Measurements from ENCODE around the gene POLR1A.

The POLR1A gene

GRCh38 chr2:86065512-86065911 is 40.2 kb downstream of the POLR1A start:
- no peak for DNase-seq (ENCODE audit: low read depth in 2 of 2, low spot score in 1 of 2)

- DNase-seq (ENCODE audit: low read depth in 2 of 2, low spot score in 1 of 2), result no peak
Observed at GRCh38 chr2:86064006-86064405, 41.7 kb downstream of the POLR1A start.

DNA sequence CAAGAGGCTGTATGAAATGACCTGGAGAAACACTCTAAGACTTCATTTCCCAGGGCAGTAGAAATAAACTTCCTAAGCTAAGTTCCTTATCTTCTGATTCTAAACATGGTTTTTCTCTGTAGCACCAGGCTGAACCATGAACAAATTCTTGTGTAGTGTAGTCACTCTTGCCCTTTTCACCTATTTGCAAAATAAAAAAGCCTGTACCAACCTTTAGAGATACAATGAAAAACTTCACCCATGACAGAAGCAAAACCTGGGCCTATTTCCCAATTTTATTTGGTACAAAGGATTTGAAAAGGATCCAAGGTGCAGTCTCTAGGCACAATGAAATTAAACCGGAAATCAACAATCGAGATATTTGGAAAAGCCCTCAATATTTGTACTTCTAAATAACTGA is 43.6 kb downstream of the POLR1A start:
- DNase-seq (ENCODE audit: low read depth in 2 of 2, low spot score in 1 of 2), result no peak

GRCh38 chr2:86056590-86057331 is 48.9 kb downstream of the POLR1A start:
- DNase-seq (ENCODE audit: low read depth in 2 of 2, low spot score in 1 of 2), result no peak

- no peak for DNase-seq (ENCODE audit: low read depth in 2 of 2, low spot score in 1 of 2)
Observed at GRCh38 chr2:86055314-86055713, 50.4 kb downstream of the POLR1A start.

GRCh38 chr2:86054535-86055082 is 51.1 kb downstream of the POLR1A start:
- no peak for DNase-seq (ENCODE audit: low read depth in 2 of 2, low spot score in 1 of 2)

DNA sequence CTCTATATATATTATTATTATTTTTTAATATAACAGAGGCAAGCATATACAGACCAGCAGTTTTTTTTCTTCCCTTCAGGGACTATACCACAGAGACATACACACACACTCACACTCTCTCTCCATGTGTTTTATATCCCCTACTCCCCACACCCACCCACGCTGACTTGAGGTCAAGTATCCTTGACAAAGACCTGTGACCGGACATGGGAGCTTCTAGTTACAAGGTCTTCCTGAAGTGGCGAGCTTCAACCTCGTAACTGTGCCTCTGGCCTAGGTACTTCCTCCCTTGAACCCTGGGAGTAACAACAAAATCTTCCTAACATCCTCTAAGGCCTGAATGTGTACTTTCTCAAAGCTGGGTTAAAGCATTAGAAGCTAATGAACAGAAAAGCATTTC is 52.5 kb downstream of the POLR1A start:
- no peak for DNase-seq (ENCODE audit: low read depth in 2 of 2, low spot score in 1 of 2)

DNA sequence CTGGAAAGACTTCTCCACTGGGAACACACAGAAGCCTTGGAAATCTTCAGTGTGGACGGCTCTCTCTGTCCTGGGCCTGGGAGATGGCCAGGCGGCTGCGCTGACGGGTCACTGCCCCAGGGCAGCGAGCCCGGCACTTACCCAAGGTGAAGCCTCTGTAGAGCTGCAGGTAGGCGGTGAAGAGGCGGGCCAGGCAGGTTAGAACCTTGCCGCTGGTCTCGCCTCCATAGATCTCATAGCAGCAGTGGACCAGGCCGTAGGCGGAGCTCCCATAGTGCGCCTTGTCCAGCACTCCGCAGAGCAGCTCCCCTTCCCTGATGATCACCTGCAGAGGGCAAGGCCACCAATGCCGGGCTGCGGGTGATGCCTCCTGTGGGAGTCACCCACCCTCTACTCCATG is 53.0 kb downstream of the POLR1A start:
- DNase-seq (ENCODE audit: low read depth in 2 of 2, low spot score in 1 of 2), result no peak

DNA sequence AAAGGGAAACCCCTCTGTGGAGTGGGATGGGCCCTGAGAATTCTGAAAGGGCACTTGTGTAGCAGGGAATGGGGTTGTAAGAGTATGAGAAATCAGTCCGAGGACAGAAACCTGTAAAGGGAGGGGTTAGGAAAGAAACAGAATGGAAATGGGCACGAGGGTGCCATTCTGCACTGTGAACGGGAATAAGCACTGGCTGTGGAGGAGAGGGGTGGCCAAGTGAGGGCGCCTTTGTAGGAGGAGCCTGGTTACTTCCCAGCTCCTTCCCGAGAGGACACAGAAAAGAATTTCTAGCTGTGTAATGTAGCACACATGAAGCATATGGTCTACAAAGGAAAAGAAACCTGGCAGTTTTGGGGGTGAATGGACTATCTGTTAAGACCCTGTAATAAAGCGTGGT is 53.4 kb downstream of the POLR1A start:
- no peak for DNase-seq (ENCODE audit: low read depth in 2 of 2, low spot score in 1 of 2)

GRCh38 chr2:86050301-86050700 is 55.4 kb downstream of the POLR1A start:
- DNase-seq (ENCODE audit: low read depth in 2 of 2, low spot score in 1 of 2), result no peak

GRCh38 chr2:86049529-86049928 is 56.2 kb downstream of the POLR1A start:
- DNase-seq (ENCODE audit: low read depth in 2 of 2, low spot score in 1 of 2), result no peak

- DNase-seq (ENCODE audit: low read depth in 2 of 2, low spot score in 1 of 2), result no peak
Observed at GRCh38 chr2:86048888-86049287, 56.8 kb downstream of the POLR1A start.

DNA sequence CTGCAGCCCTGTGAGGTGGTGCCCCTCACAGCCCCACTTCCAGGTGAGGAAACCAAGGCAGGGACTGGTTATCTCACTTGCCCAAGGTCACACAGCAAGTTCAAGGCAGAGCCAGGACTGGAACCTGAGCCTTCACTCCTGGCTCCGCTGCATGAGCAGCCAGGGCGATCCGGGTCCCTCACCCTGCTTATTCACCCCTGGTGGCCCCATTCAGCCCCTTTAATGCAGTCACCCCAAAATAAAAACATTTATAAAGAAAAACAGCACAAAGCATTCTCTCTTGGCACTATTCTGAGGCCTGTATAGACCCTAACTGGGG is 57.3 kb downstream of the POLR1A start:
- no peak for DNase-seq (ENCODE audit: low read depth in 2 of 2, low spot score in 1 of 2)

DNA sequence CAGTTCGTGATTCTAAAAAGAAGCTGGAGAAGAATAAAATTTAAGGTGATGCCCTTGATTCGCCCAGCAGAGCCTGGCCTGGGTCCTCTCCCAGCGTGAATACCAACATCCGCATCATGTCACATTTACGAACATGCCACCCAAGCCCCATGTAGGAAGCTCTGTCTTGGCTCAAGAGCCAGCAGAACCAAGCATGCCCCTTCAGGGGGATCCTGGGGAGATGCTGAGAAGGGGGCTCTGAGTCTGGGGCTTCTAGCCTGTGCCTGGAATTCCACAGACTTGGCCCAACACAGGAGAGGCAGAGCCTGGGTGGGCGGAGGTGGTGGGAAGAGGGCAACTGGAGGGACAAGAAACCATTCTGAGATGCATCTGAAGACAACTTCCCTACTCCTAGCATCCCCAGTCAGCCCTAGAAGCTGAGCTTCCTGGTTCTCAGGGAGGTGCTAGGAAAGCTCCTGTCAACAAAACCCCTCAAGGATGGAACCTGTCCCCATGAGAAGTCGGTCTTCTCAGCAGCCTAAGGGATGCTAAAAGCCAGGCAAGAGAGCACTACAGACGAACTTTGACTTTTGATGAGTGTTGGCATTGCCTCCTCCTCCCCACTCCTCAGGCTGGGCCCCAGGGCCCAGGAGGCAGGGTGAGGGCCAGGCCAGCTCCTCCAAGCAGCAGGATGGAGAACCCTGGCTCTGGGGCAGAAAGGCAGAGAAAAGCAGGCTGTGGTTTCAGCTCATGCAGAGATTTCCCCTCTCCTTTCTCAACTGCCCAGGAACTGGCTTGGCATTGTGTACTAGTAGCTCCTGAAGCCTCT is 57.9 kb downstream of the POLR1A start:
- DNase-seq (ENCODE audit: low read depth in 2 of 2, low spot score in 1 of 2), result no peak

DNA sequence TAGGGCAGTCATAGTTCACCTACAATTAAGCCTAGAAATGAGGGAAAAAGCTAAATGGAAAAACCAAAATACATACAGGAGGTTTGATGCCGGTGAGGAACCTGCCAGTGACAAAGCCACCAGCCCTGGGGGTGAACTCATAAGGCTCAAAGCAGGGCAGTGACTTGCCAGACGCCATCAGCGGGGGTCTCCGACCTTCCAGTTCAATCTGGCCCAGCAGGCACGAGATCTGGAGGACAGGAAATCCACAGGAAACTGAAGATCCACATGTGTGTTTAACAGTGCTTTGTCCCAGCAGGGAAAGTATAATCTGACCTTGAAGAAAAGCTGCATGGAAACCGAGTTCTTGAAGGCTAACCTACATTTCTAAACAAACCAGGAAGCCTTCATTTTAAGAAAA is 60.1 kb downstream of the POLR1A start:
- DNase-seq (ENCODE audit: low read depth in 2 of 2, low spot score in 1 of 2), result no peak

DNA sequence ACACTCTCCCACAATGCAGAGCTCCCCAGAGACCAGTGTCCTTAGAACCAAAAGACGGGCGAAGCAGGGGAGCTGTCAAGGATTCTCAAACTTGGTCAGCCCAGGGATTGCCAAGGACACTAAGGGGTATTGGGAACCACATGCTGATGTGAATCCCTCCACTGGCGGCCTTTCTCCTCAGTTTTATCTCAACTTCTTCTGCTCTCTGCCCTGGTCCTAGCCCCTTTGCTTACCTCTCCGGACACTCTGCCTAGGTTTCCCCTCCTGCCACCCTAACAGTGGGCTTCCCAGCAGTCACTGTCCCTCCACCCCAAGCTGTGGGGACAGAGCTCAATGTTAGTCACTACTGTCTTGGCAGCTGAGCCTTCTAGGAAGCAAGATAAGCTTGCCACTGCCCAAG is 61.1 kb downstream of the POLR1A start:
- no peak for DNase-seq (ENCODE audit: low read depth in 2 of 2, low spot score in 1 of 2)

GRCh38 chr2:86044045-86044444 is 61.6 kb downstream of the POLR1A start:
- no peak for DNase-seq (ENCODE audit: low read depth in 2 of 2, low spot score in 1 of 2)

GRCh38 chr2:86042256-86043168 is 63.2 kb downstream of the POLR1A start:
- DNase-seq (ENCODE audit: low read depth in 2 of 2, low spot score in 1 of 2), result no peak

DNA sequence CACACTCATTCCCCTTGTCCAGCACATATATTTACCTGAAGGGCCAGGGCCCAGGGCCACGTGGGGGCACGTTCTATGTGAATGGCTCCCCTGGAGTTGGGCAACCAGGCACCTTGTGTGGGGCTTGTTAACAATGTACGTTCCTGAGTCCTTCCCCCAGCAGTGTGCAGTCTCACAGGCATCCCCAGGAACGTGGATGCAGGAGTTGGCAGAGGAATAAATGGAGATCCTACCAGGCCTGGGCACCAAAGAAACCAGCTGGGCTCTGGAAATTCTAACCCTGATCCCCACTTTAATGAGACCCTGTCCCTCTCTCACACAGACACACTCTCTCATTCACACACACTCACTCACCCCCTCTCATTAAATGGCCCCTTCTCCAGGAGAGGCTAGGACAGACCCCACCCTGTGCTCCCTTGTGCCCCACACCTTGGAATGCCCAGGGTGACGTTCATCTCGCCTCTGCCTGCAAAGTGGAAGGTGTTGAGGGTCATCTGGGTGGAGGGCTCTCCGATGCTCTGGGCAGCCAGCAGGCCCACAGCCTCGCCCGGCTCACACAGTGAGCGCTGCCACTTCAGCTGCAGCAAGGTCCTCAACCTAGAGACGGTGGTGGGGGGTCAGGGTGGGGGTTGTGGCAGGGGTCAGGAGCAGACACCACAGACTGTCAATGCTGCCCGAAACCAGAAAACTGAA is 65.6 kb downstream of the POLR1A start:
- no peak for DNase-seq (ENCODE audit: low read depth in 2 of 2, low spot score in 1 of 2)

- no peak for DNase-seq (ENCODE audit: low read depth in 2 of 2, low spot score in 1 of 2)
Observed at GRCh38 chr2:86039178-86039962, 66.3 kb downstream of the POLR1A start.
